Activated CD4-positive, alpha-beta memory T cell treated with anti-CD3 and anti-CD28 coated beads, Interleukin-2, amount 10 ng/mL, durations not matched to agents 7 days and 5 days (primary cell): Measurements from ENCODE around the gene STK32B. TPM values are rescaled to one million over a fixed set of nuclear protein-coding genes. Genes with fewer than 3 reads are reported as not detected.

Experiments used
- CTCF ChIA-PET: fragments of 350-600 bp; sonication (Branson Sonifier 250); formaldehyde crosslinking; loops from one replicate; lab custom pipeline; 2021; ENCODE audit warnings: antibody characterized with exemption, inconsistent platforms; lab: Charles Lee
- POLR2A ChIA-PET: fragments of 350-600 bp; sonication (Branson Sonifier 250); formaldehyde crosslinking; loops from one replicate; lab custom pipeline; 2021; ENCODE audit warnings: antibody characterized with exemption; lab: Charles Lee
- DNase-seq: peaks from one replicate; pipeline ENCODE4 v3.0.0-alpha.2; 2020
- H3K27ac Mint-ChIP-seq: one replicate; pipeline ENCODE4 v1.8.0; 2021; ENCODE audit warnings: mild to moderate bottlenecking, mixed read lengths
- H3K27me3 Mint-ChIP-seq: one replicate; pipeline ENCODE4 v1.8.0; 2021; ENCODE audit warnings: mixed read lengths
- H3K36me3 Mint-ChIP-seq: one replicate; pipeline ENCODE4 v1.8.0; 2021; ENCODE audit warnings: low read depth, mixed read lengths
- H3K4me1 Mint-ChIP-seq: one replicate; pipeline ENCODE4 v1.8.0; 2021; ENCODE audit warnings: mixed read lengths
- H3K4me3 Mint-ChIP-seq: one replicate; pipeline ENCODE4 v1.8.0; 2021; ENCODE audit warnings: mild to moderate bottlenecking, mixed read lengths
- H3K9me3 Mint-ChIP-seq: one replicate; pipeline ENCODE4 v1.8.0; 2021; ENCODE audit warnings: mixed read lengths
- total RNA-seq, 2 experiments: library from RNA; stranded (reverse); gene quantifications; one replicate each; pipeline ENCODE4 v1.2.3, GENCODE V29; 2021

The STK32B gene
- total RNA-seq, 2 experiments from 2014 or later: not detected

DNA sequence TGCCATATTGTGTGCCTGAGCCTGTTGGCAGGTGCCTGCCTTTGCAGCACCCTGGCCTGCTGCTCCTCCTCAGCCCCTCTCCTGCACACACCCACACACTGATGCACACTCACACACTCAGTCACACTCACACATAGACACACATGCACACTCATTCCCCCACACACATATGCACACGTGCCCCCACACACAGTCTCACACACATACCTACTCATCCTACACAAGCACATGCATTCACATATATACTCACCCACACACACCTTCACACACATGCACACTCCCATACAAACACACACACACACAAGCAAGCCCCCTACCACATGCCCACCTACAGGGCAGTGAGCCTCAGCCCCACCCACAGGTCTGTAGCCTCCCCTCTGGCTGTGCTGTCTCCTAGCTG is 412.1 kb downstream of the STK32B start:
- Mint-ChIP-seq H3K4me1 (no peaks in the 10 kb centered on the region), H3K4me3 (no peak overlapping the region)
- CTCF ChIA-PET: no interaction called here

DNA sequence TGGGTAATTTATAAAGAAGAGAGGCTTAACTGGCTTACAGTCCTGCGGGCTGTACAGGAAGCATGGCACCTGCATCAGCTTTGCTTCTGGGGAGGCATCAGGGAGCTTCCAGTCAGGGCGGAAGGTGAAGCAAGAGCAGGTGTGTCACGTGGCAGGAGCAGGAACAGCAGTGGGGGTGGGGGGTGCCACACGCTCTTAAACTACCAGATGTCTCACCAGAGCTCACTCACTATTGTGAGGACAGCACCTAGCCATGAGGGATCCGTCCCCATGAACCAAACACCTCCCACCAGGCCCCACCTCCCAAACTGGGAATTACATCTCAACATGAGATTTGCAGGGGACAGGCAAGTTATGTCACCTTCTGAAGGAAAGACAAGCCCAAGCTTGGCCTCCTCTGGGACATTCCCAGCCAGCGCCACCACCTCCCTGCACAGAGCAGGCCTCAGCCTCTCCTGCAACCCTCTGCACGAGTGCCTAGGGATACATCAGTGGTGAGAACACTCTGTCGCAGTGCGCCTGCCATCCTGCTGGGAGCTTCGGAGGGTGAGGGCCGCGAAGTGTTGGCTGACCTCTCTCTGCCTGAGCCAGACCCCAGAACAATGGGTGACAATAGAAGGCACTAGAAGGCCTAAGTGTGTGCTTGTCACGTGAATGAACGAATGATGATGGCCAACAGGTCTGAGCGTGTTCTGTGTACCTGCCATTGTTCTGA is 412.8 kb downstream of the STK32B start:
- Mint-ChIP-seq H3K36me3 (no peaks in the 10 kb centered on the region), H3K4me3 (no peak overlapping the region), H3K4me1 (no peaks in the 10 kb centered on the region), H3K27me3 (no peaks in the 10 kb centered on the region), H3K9me3 (no peaks in the 10 kb centered on the region), H3K27ac (no peak overlapping the region)
- no peak for DNase-seq
- ChIA-PET POLR2A (no interaction called here), CTCF (no interaction called here)

More for the DNA sequence above, 412.1 kb downstream of the STK32B start:
- POLR2A ChIA-PET: no interaction called here
- DNase-seq: no peak
- H3K27me3 Mint-ChIP-seq: no peaks in the 10 kb centered on the region
- H3K27ac Mint-ChIP-seq: no peak overlapping the region
- no peaks in the 10 kb centered on the region for H3K36me3 Mint-ChIP-seq
- no peaks in the 10 kb centered on the region for H3K9me3 Mint-ChIP-seq

DNA sequence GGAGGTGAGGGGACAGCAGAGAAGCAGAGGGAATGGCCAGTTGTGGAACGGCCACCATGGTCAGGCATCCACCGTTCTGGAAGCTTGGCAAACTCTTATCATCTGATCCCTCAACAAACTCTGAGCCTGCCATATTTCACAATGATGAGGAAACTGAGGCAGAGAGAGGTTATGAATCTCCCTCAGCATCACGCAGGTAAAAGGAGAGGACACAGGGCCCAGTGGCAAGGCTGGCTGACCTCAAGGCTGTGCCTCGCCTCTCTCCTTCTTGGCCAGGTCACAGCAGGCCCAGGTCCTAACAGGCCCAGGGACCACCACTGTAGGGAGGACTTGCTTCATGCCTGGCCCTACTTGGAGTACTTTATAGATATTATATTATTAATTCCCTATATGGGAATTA is 414.2 kb downstream of the STK32B start:
- Mint-ChIP-seq H3K36me3 (no peaks in the 10 kb centered on the region), H3K9me3 (no peaks in the 10 kb centered on the region), H3K27ac (no peak overlapping the region), H3K4me3 (no peak overlapping the region), H3K4me1 (no peaks in the 10 kb centered on the region), H3K27me3 (no peaks in the 10 kb centered on the region)
- ChIA-PET POLR2A (no interaction called here), CTCF (no interaction called here)
- no peak for DNase-seq

DNA sequence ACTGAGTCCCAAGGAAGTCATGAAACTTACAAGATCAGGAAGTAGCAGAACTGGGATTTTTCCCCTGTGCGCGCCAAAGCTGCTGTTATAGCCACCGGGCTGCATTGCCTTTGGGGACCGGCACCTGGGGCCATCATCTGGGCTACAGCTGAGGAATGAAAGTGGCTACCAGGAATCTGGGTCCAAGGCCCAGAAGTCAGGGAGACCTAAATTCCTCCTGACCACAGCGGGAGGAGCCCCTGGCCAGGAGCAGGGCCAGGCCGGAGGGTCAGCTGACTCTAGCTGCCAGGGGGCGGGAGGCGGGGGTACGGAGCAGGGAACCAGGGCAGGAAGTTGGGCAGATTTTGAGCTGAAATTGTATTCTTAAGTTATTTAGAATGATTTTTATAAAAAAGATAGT is 414.7 kb downstream of the STK32B start:
- ChIA-PET CTCF (no interaction called here), POLR2A (no interaction called here)
- Mint-ChIP-seq H3K36me3 (no peaks in the 10 kb centered on the region), H3K4me1 (no peaks in the 10 kb centered on the region), H3K27ac (no peak overlapping the region), H3K4me3 (no peak overlapping the region), H3K9me3 (no peaks in the 10 kb centered on the region), H3K27me3 (no peaks in the 10 kb centered on the region)
- DNase-seq: no peak

DNA sequence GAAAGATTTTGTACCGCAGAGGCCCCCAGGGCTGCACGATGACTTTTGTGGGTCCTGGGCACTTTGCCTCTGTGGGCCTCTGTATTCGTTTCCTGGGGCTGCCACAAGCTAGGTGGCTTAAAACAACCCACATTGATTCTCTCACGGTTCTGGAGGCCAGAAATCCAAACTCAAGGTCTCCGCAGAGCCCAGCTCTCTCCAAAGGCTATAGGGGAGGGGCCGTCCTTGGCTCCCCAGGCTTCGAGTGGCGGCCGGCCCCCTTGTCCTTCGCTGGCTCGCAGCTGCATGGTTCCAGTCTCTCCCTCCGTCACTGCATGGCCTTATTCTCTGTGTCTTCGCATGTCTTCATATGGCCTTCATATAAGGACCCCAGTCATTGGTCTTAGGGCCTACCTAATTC is 415.8 kb downstream of the STK32B start:
- H3K4me1 Mint-ChIP-seq: no peaks in the 10 kb centered on the region
- H3K27ac Mint-ChIP-seq: no peak overlapping the region
- no peak for DNase-seq
- no peaks in the 10 kb centered on the region for H3K36me3 Mint-ChIP-seq
- ChIA-PET CTCF (interaction anchor here (0.6 kb wide), 1 partner anchor 345 kb away, joined by 3 read pairs; no protein-coding TSS in a partner anchor), POLR2A (no interaction called here)
- no peak overlapping the region for H3K4me3 Mint-ChIP-seq
- no peaks in the 10 kb centered on the region for H3K27me3 Mint-ChIP-seq
- H3K9me3 Mint-ChIP-seq: no peaks in the 10 kb centered on the region

DNA sequence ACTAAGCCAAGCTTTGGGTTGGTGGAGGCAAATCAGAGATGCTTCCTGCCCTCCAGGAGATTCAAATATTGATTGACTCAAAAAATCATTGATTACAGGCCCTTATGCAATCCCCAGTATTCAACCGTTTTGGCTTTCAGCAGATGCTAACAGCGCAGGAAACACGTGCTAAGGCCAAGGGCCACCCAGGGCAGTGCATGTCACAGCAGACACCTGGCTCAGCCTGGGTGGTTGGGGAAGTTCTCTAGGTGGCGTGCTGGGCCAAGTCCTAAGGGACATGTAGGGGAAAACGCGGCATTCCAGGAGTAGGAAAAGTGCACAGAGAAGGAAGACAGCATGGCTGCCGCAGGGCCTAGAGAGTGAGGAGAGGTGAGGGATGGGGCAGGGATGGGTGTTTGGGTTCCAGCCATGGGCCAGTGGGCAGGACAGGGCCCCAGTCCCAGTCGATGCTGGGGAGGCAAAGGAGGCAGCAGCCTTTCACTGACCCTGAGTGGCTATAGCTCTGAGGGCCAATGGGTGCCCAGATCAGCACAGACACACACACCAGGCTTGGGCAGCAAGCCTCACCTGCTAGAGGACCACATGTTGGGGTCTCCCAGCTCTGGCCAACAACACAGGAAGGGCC is 418.0 kb downstream of the STK32B start:
- Mint-ChIP-seq H3K27ac (no peak overlapping the region), H3K36me3 (no peaks in the 10 kb centered on the region), H3K27me3 (no peaks in the 10 kb centered on the region), H3K9me3 (no peaks in the 10 kb centered on the region), H3K4me3 (no peak overlapping the region), H3K4me1 (no peaks in the 10 kb centered on the region)
- CTCF ChIA-PET: no interaction called here
- DNase-seq: no peak
- POLR2A ChIA-PET: no interaction called here

DNA sequence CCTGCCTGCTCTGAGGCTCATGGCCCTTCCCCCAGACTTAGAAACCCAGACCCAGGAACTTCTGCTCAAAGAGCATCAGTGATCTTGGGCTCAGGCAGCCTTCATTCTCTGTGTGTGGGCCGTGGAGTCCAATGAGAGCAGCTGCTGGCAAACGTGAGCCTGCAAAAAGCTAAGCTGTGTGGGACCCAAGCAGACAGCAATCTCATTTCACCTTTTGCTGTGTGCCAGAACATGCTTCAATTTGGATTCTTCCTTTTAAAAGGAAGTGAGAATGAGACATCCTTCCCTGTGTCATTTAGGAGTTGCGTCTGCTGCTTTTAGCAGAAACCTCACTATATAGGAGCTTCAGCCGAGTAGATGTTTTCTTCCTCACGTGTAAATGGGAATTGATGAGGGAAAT is 418.6 kb downstream of the STK32B start:
- ChIA-PET POLR2A (no interaction called here), CTCF (no interaction called here)
- no peaks in the 10 kb centered on the region for H3K4me1 Mint-ChIP-seq
- no peaks in the 10 kb centered on the region for H3K27me3 Mint-ChIP-seq
- no peak overlapping the region for H3K27ac Mint-ChIP-seq
- no peak for DNase-seq
- no peak overlapping the region for H3K4me3 Mint-ChIP-seq
- H3K36me3 Mint-ChIP-seq: no peaks in the 10 kb centered on the region
- H3K9me3 Mint-ChIP-seq: peaks cover 2% of the 10 kb centered on the region

DNA sequence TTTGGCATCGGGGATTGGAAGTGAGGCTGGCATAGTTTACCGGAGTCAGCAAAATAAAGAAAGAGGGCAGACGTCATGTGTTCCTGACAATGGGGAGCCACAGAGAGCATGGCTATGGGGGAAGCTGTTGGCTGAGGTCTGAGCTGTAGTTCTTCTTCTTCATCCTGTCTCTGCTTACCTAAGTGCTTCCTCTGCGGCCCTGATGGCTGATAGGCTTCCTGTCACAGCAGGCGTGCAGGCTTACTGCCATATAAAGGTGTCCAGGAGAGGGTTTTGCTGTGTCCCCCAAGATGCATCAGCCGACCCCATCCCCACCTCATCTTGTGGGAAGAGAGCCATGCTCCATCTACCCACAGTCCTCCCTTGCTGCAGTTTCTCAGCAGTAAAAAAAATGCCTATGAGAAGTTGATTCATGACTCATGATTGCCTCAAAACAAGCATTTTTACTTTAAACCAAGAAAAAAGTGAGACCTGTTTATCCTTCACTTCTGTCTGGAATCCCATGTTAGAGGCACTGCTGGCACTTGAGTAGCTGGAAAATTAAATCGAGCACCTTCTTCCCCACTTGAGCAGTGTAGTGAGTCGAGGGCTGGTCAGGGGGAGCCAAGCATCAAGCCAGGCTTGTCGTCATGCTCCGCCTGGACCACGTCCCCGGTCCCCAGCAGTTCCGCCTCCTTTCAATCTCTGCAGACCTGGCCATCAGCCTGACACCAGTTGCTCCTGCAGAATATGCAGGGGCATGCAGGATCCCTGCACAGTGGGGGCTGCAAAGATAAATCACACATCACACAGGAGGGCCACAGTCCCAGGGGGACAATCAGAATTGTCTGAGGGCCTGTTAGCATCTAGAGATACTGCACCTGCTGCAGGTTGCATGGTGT is 419.3 kb downstream of the STK32B start:
- POLR2A ChIA-PET: no interaction called here
- no peak overlapping the region for H3K27ac Mint-ChIP-seq
- DNase-seq: no peak
- CTCF ChIA-PET: no interaction called here
- H3K27me3 Mint-ChIP-seq: no peaks in the 10 kb centered on the region
- no peaks in the 10 kb centered on the region for H3K4me1 Mint-ChIP-seq
- no peak overlapping the region for H3K4me3 Mint-ChIP-seq
- peaks cover 2% of the 10 kb centered on the region for H3K9me3 Mint-ChIP-seq
- H3K36me3 Mint-ChIP-seq: no peaks in the 10 kb centered on the region

DNA sequence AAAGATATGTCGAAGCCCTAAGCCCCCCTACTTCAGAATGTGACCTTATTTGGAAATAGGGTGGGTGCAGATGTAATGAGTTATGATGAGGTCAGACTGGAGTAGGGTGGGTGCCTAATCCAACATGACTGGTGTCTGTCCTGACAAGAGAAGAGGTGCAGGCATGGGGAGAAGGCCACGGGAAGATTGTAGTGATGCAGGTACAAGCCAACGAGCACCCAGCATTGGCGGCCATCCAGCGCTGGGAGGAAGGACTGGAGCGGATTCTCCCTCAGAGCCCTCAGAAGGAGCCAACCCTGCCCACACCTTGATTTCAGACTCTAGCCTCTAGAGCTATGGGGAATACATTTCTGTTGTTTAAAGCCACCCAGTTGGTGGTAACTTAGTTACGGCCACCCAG is 419.9 kb downstream of the STK32B start:
- POLR2A ChIA-PET: no interaction called here
- Mint-ChIP-seq H3K4me1 (no peaks in the 10 kb centered on the region), H3K9me3 (peaks cover 2% of the 10 kb centered on the region)

DNA sequence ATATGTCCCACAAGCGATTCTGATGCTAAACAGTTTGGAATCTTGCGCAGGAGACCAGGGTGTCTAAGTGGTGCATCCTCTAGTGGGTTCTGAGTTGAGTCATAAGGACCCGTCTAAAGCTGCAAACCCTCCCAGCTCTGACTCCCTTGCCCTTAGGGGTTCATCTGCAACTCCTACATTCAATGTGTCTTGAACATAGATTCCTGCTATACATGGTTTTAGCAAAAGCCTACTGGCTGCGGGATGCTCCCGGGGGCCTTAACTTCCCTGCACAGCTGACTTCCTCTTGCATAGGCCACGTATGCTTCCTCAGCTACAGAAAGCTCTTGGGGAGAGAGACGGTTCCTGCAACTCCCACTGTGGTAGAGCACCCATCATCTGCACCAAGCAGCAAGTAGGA is 420.4 kb downstream of the STK32B start:
- H3K4me1 Mint-ChIP-seq: no peaks in the 10 kb centered on the region
- DNase-seq: no peak
- H3K36me3 Mint-ChIP-seq: no peaks in the 10 kb centered on the region
- no peak overlapping the region for H3K27ac Mint-ChIP-seq
- ChIA-PET CTCF (no interaction called here), POLR2A (no interaction called here)
- peaks cover 2% of the 10 kb centered on the region for H3K9me3 Mint-ChIP-seq
- H3K4me3 Mint-ChIP-seq: no peak overlapping the region
- H3K27me3 Mint-ChIP-seq: no peaks in the 10 kb centered on the region

More for the DNA sequence above, 419.9 kb downstream of the STK32B start:
- Mint-ChIP-seq H3K36me3 (no peaks in the 10 kb centered on the region), H3K27ac (no peak overlapping the region), H3K27me3 (no peaks in the 10 kb centered on the region), H3K4me3 (no peak overlapping the region)
- CTCF ChIA-PET: no interaction called here
- no peak for DNase-seq

DNA sequence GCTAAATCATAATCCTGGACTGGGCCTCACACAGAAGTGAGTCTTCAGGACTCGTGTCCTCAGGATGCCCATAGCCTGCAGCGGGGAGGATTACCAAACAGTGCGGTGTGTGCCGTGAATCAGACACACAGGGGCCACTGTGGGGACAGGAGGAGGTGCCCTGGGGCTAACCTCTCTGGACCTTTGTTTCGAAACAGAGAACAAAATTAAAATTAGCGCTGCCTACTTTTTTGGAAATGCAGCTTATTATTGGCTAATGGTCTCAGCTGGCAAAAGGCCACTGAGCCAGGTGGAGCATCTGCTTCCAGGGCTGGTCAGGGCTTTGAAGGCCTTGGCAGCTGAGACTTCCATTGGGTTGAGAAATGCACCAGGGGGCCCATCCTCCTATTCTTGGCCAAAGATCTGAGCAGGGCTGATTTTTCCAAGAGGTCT is 420.9 kb downstream of the STK32B start:
- no peaks in the 10 kb centered on the region for H3K4me1 Mint-ChIP-seq
- no peak overlapping the region for H3K4me3 Mint-ChIP-seq
- H3K27me3 Mint-ChIP-seq: no peaks in the 10 kb centered on the region
- H3K27ac Mint-ChIP-seq: no peak overlapping the region
- DNase-seq: no peak
- ChIA-PET CTCF (no interaction called here), POLR2A (no interaction called here)
- H3K9me3 Mint-ChIP-seq: peaks cover 2% of the 10 kb centered on the region
- H3K36me3 Mint-ChIP-seq: no peaks in the 10 kb centered on the region

DNA sequence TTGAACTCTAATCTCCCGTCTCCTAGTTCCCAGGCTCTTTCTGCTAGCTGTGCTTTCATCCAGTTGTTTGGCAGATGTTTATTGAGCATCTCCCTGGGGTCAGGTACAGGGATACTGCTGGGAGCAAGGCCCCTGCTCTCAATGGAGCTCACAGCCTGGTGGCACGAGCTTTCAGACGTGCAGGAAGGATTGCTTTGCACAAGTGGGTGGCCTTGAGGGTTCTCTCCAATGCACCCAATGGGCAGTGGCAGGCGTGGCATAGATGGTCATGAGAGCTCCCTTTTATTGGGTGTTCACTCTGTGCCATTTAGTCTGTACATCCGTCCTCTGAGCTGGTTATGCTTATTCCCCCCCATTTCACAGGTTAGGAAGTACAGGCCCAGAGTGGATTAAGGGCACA is 421.8 kb downstream of the STK32B start:
- ChIA-PET CTCF (no interaction called here), POLR2A (no interaction called here)
- Mint-ChIP-seq H3K4me3 (no peak overlapping the region), H3K27ac (no peak overlapping the region), H3K36me3 (no peaks in the 10 kb centered on the region), H3K9me3 (peaks cover 2% of the 10 kb centered on the region), H3K27me3 (no peaks in the 10 kb centered on the region), H3K4me1 (no peaks in the 10 kb centered on the region)
- no peak for DNase-seq

DNA sequence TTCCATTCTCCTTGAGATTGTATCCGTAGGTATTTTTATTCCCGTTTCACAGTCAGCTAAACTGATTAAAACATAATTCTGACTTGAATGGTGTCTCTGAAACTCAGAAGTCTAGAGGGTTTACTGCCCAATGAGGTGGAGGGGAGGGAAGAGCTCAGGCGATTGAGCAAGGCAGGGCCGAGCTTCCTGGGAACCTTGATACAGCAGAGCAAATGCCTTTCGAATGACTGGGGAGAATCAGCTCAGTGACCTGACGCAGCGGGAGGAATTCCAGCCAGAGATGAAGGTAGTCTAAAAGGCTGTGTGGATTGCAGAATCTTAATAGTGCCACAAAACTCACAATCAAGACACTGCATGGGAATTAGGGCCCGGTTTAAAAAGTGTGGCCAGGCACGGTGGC is 423.5 kb downstream of the STK32B start:
- Mint-ChIP-seq H3K36me3 (no peaks in the 10 kb centered on the region), H3K4me3 (no peak overlapping the region), H3K27me3 (no peaks in the 10 kb centered on the region), H3K9me3 (peaks cover 2% of the 10 kb centered on the region), H3K27ac (no peak overlapping the region), H3K4me1 (no peaks in the 10 kb centered on the region)
- no peak for DNase-seq
- POLR2A ChIA-PET: no interaction called here
- CTCF ChIA-PET: no interaction called here
